HCT116 (cell line): Measurements from ENCODE around the gene IFNL4.

ENCODE experiments used
- CTCF ChIP-seq, 3 experiments: fragments of 200-600 bp in 1 of 3; sonication (generic) in 1 of 3; IDR thresholded peaks in 2 of 3; conservative IDR thresholded peaks in 1 of 3; 2 replicates each; pipeline ENCODE4 v1.5.1; 2012 to 2017; ENCODE audit warnings: low read depth in 2 of 3, low read length in 2 of 3, antibody characterized with exemption in 1 of 3, borderline replicate concordance in 1 of 3, control low read depth in 1 of 3, mild to moderate bottlenecking in 1 of 3, mixed read lengths in 1 of 3, mixed run types in 1 of 3, moderate library complexity in 1 of 3; ENCODE audit not compliant: insufficient read depth in 1 of 3
- EZH2 ChIP-seq: fragments of 200-600 bp; sonication (generic); IDR thresholded peaks from 2 replicates; pipeline ENCODE4 v1.6.1; 2017; ENCODE audit warnings: antibody characterized with exemption, mixed run types

- TF ChIP-seq CTCF (IDR thresholded peaks at IDR 0.05 in 2 of 3, conservative IDR thresholded peaks at IDR 0.05 in 1 of 3; ENCODE audit: borderline replicate concordance in 1 of 3, insufficient read depth in 1 of 3, low read depth in 2 of 3, low read length in 2 of 3) (no peak), EZH2 (no peak)
Measured at GRCh38 chr19:39240421-39240820, 8.2 kb downstream of the IFNL4 start.
